Psoas muscle (tissue), 8 donors: Measurements from ENCODE around the gene PTPRD. TPM values are rescaled to one million over a fixed set of nuclear protein-coding genes. Genes with fewer than 3 reads are reported as not detected.

ENCODE experiments used
- ATAC-seq, 4 donors: fragments of 200-7000 bp; cut with Tn5 transposase; one replicate each; pipeline ENCODE4 v1.9.1; 2020; ENCODE audit warnings: moderate library complexity in 3 of 4, mild to moderate bottlenecking in 2 of 4
- DNase-seq, 2 donors: peaks; one replicate each; pipeline ENCODE4 v3.0.0-alpha.2; 2020
- H3K27ac ChIP-seq: fragments of 200-600 bp; one replicate; pipeline ENCODE4 v1.8.0; 2022
- H3K27me3 ChIP-seq, 3 donors: fragments of 200-600 bp in 1 of 3; one replicate each; pipeline versions ENCODE4 v1.6.1 to v1.8.0; 2013 to 2022; ENCODE audit warnings: low read length in 2 of 3, mild to moderate bottlenecking in 2 of 3, moderate library complexity in 1 of 3; ENCODE audit not compliant: insufficient read depth in 3 of 3
- H3K36me3 ChIP-seq, 2 donors: fragments of 200-600 bp in 1 of 2; one replicate each; pipeline versions ENCODE4 v1.6.1 to v1.8.0; 2013 to 2022; ENCODE audit warnings: low read depth in 1 of 2, mild to moderate bottlenecking in 1 of 2, moderate library complexity in 1 of 2; ENCODE audit not compliant: insufficient read depth in 1 of 2
- H3K4me1 ChIP-seq: fragments of 200-600 bp; one replicate; pipeline ENCODE4 v1.8.0; 2022
- H3K4me3 ChIP-seq: fragments of 200-600 bp; one replicate; pipeline ENCODE4 v1.8.0; 2022; ENCODE audit warnings: mild to moderate bottlenecking
- H3K9me3 ChIP-seq: fragments of 200-600 bp; one replicate; pipeline ENCODE4 v1.8.0; 2022
- CTCF ChIP-seq: fragments of 200-600 bp; IDR thresholded peaks from one replicate; pipeline ENCODE4 v1.8.0; 2022; ENCODE audit warnings: antibody characterized with exemption
- WGBS, 3 donors: extraction: QIAGEN DNeasy Blood & Tissue Kit; methylation state at CpG; one replicate each; pipeline versions ENCODE4 v1.1.6 to v1.1.7; 2013; 5-methylcytosine and 5-hydroxymethylcytosine counted together
- intact Hi-C, 2 donors: fragments of 100-400 bp; cut with DNase I; formaldehyde crosslinking; loops; one replicate each; pipeline versions ENCODE4 v1.11.0 to v1.14.2; 2022
- polyA plus RNA-seq, 3 donors: library from polyadenylated mRNA; stranded (reverse); fragments of 200-250 nt; gene quantifications; one replicate each; pipeline ENCODE4 v1.2.3, GENCODE V29; 2013
- total RNA-seq, 4 donors: library from RNA; stranded (reverse); fragmentation: NEBNext Ultra II Directional in 2 of 4; extraction: Animal tissue kit (Norgen Biotek cat#: 25700) in 2 of 4; gene quantifications; one replicate each; pipeline versions ENCODE4 v1.2.1 to v1.2.4, GENCODE V29; 2021 to 2023
- donor health status: healthy with polysubstance abuse.
- donor health status: DM: no; HTN: no; CAD: no; lungs with moderate emphysema.
- donor health status: Bipolar disorder and iron deficiency.
- donor health status: healthy.
- donor health status: DM: yes; HTN: yes; CAD: no.
- donor health status: DM: no; HTN: no; CAD: no.
- donor health status: DM: no; HTN: no; CAD: no.
- donor health status: DM: yes; HTN: yes; CAD: no.

PTPRD gene
- total and polyA plus RNA-seq, 7 donors, result 0.44 to 3.1 (median 0.91) TPM

GRCh38 chr9:8391566-8391965 lies 2221.2 kb downstream of the PTPRD start:
- Histone ChIP-seq H3K36me3 (no peaks in the 10 kb centered on the region), H3K27ac (no peak overlapping the region), H3K4me1 (no peaks in the 10 kb centered on the region), H3K4me3 (no peak overlapping the region), H3K27me3 (no peaks in the 10 kb centered on the region), H3K9me3 (no peaks in the 10 kb centered on the region)
- intact Hi-C loops, result no loop called here
- no peak for TF ChIP-seq CTCF
- no peak for DNase-seq
- no peak for ATAC-seq

- no peak overlapping the region for H3K27ac ChIP-seq
- WGBS, 3 donors, result 55 to 69% (median 61%) methylated on average over 4 of the region's 4 CpGs
- no peak overlapping the region for H3K4me3 ChIP-seq
- H3K36me3 ChIP-seq, result no peaks in the 10 kb centered on the region
- ATAC-seq, result no peak
- H3K4me1 ChIP-seq, result no peaks in the 10 kb centered on the region
- TF ChIP-seq CTCF, result no peak
- H3K27me3 ChIP-seq, result no peaks in the 10 kb centered on the region
- no peak for DNase-seq
- no peaks in the 10 kb centered on the region for H3K9me3 ChIP-seq
- intact Hi-C loops, result no loop called here
Measured at GRCh38 chr9:8391132-8391531, 2221.7 kb downstream of the PTPRD start.

GRCh38 chr9:8390571-8390970 lies 2222.2 kb downstream of the PTPRD start:
- Histone ChIP-seq H3K27ac (no peak overlapping the region), H3K27me3 (no peaks in the 10 kb centered on the region), H3K4me3 (no peak overlapping the region), H3K9me3 (no peaks in the 10 kb centered on the region), H3K4me1 (no peaks in the 10 kb centered on the region), H3K36me3 (no peaks in the 10 kb centered on the region)
- intact Hi-C loops, result no loop called here
- ATAC-seq, result no peak
- no peak for DNase-seq
- TF ChIP-seq CTCF, result no peak

- no peak for TF ChIP-seq CTCF
- no peaks in the 10 kb centered on the region for H3K9me3 ChIP-seq
- no peak overlapping the region for H3K4me3 ChIP-seq
- no peaks in the 10 kb centered on the region for H3K27me3 ChIP-seq
- H3K4me1 ChIP-seq, result no peaks in the 10 kb centered on the region
- WGBS, 3 donors, result 88 to 96% (median 92%) methylated on average over 3 of the region's 3 CpGs
- H3K27ac ChIP-seq, result no peak overlapping the region
- ATAC-seq, result no peak
- H3K36me3 ChIP-seq, result no peaks in the 10 kb centered on the region
- intact Hi-C loops, result no loop called here
- no peak for DNase-seq
Measured at GRCh38 chr9:8389531-8389930, 2223.3 kb downstream of the PTPRD start.

GRCh38 chr9:8388132-8388531 lies 2224.7 kb downstream of the PTPRD start:
- DNase-seq (no peak), ATAC-seq (no peak)
- Histone ChIP-seq H3K36me3 (no peaks in the 10 kb centered on the region), H3K4me1 (no peaks in the 10 kb centered on the region), H3K27me3 (no peaks in the 10 kb centered on the region), H3K27ac (no peak overlapping the region), H3K9me3 (no peaks in the 10 kb centered on the region), H3K4me3 (no peak overlapping the region)
- TF ChIP-seq CTCF, result no peak
- intact Hi-C loops, result no loop called here
- 78 to 91% (median 86%) methylated on average over 1 of the region's 1 CpG for WGBS, 3 donors
